Stimulated activated CD4-positive, alpha-beta T cell treated with anti-CD3 and anti-CD28 coated beads, TNF-alpha, amount 100 ng/mL, for 48 hours (primary cell): ENCODE data around the gene PTPN1.
"Not testable (repeated sequence)": the region's sequence is repeated elsewhere in the genome, so short reads cannot be mapped to it uniquely, and the experiment has no call there.

ENCODE experiments used
- DNase-seq, 3 donors: peaks; one replicate each; pipeline ENCODE4 v3.0.0-alpha.2; 2020; ENCODE audit warnings: low read depth in 3 of 3

PTPN1 gene

GRCh38 chr20:50557549-50558134 lies 47.5 kb downstream of the PTPN1 start:
- DNase-seq, result no peak

GRCh38 chr20:50558483-50558925 lies 48.3 kb downstream of the PTPN1 start:
- DNase-seq, result no peak

GRCh38 chr20:50559149-50559548 lies 49.0 kb downstream of the PTPN1 start:
- DNase-seq, result no peak

GRCh38 chr20:50559856-50560638 lies 49.9 kb downstream of the PTPN1 start:
- DNase-seq, result no peak

- DNase-seq, result no peak
Measured at GRCh38 chr20:50560867-50561266, 50.7 kb downstream of the PTPN1 start.

GRCh38 chr20:50561379-50562078 lies 51.3 kb downstream of the PTPN1 start:
- peak; percentile 50 to 61 (median 52) for DNase-seq

- no peak for DNase-seq
Measured at GRCh38 chr20:50562262-50562701, 52.1 kb downstream of the PTPN1 start.

GRCh38 chr20:50563133-50563944 lies 53.2 kb downstream of the PTPN1 start:
- DNase-seq, result no peak

- no peak for DNase-seq
Measured at GRCh38 chr20:50565383-50565782, 55.2 kb downstream of the PTPN1 start.

- DNase-seq, result no peak
Measured at GRCh38 chr20:50565871-50566270, 55.7 kb downstream of the PTPN1 start.

- no peak for DNase-seq
Measured at GRCh38 chr20:50567860-50568548, 57.8 kb downstream of the PTPN1 start.

GRCh38 chr20:50568549-50568942 lies 58.4 kb downstream of the PTPN1 start:
- no peak for DNase-seq

GRCh38 chr20:50569487-50569863 lies 59.3 kb downstream of the PTPN1 start:
- not testable (repeated sequence) for DNase-seq

GRCh38 chr20:50569864-50570836 lies 60.0 kb downstream of the PTPN1 start:
- DNase-seq, result no peak

GRCh38 chr20:50571466-50571865 lies 61.3 kb downstream of the PTPN1 start:
- no peak for DNase-seq

- DNase-seq, result no peak
Measured at GRCh38 chr20:50572938-50573777, 63.0 kb downstream of the PTPN1 start.

- DNase-seq, result no peak
Measured at GRCh38 chr20:50574108-50574507, 63.9 kb downstream of the PTPN1 start.

GRCh38 chr20:50574586-50574985 lies 64.4 kb downstream of the PTPN1 start:
- no peak for DNase-seq
